Right lobe of liver (tissue), 6 donors: ENCODE results near the gene MRPS17. TPM values are rescaled to one million over a fixed set of nuclear protein-coding genes. Genes with fewer than 3 reads are reported as not detected.

Source experiments
- ATAC-seq, 4 donors: fragments of 200-7000 bp; cut with Tn5 transposase; one replicate each; pipeline ENCODE4 v1.9.1; 2020; ENCODE audit warnings: mild to moderate bottlenecking in 4 of 4, moderate library complexity in 4 of 4
- DNase-seq, 3 donors: peaks; one replicate each; pipeline ENCODE4 v3.0.0-alpha.2; 2020
- H3K27ac ChIP-seq, 3 donors: fragments of 200-600 bp; one replicate each; pipeline ENCODE4 v1.8.0; 2022
- H3K27me3 ChIP-seq, 2 donors: fragments of 200-600 bp; one replicate each; pipeline ENCODE4 v1.8.0; 2022
- H3K36me3 ChIP-seq, 4 donors: fragments of 200-600 bp; sonication (generic) in 1 of 4; one replicate each; pipeline versions ENCODE4 v1.5.1 to v1.8.0; 2017 to 2022; ENCODE audit warnings: control low read depth in 1 of 4
- H3K4me1 ChIP-seq, 4 donors: fragments of 200-600 bp; sonication (generic) in 1 of 4; one replicate each; pipeline versions ENCODE4 v1.5.1 to v1.8.0; 2017 to 2022; ENCODE audit warnings: control low read depth in 1 of 4
- H3K4me3 ChIP-seq, 3 donors: fragments of 200-600 bp; one replicate each; pipeline ENCODE4 v1.8.0; 2022
- H3K9me3 ChIP-seq, 4 donors: fragments of 200-600 bp; sonication (generic) in 1 of 4; one replicate each; pipeline versions ENCODE4 v1.5.1 to v1.8.0; 2017 to 2022; ENCODE audit warnings: control low read depth in 1 of 4
- POLR2A ChIP-seq: fragments of 450-650 bp; IDR thresholded peaks from one replicate; pipeline ENCODE4 v1.6.1; 2017; ENCODE audit warnings: antibody characterized with exemption, mild to moderate bottlenecking
- WGBS: methylation state at CpG from one replicate; pipeline ENCODE4 v1.1.6; 2018; ENCODE audit warnings: low coverage, low lambda C conversion rate; ENCODE audit not compliant: insufficient coverage; ENCODE audit errors: missing lambda C conversion rate; 5-methylcytosine and 5-hydroxymethylcytosine counted together
- intact Hi-C, 2 donors: fragments of 100-400 bp; cut with DNase I; formaldehyde crosslinking; loops; one replicate each; pipeline versions ENCODE4 v1.11.2 to v1.14.1; 2022
- total RNA-seq, 6 experiments: library from RNA; depleted of rRNA in 2 of 6; stranded (reverse); fragments of >200 nt in 2 of 6; fragmentation: NEBNext Ultra II Directional in 3 of 6; extraction: Animal tissue kit (Norgen Biotek cat#: 25700) in 3 of 6; gene quantifications; one replicate each; pipeline versions ENCODE4 v1.1.0 to v1.2.4, GENCODE V29; 2016 to 2023
- TF ChIP-seq, protein P1 (sequence below), 4 donors: fragments of 200-600 bp in 3 of 4; fragments of 450-650 bp in 1 of 4; IDR thresholded peaks; one replicate each; pipeline versions ENCODE4 v1.5.1 to v1.8.0; 2016 to 2022; ENCODE audit warnings: antibody characterized with exemption in 4 of 4, mild to moderate bottlenecking in 2 of 4
- donor health status: DM: no; HTN: yes; CAD: no.
- donor health status: DM: no; HTN: no; CAD: no.
- donor health status: DM: no; HTN: no; CAD: no.
- donor health status: DM: no; HTN: yes; CAD: no.
- donor health status: DM: no; HTN: yes; CAD: no.

MRPS17 gene
- total RNA-seq, 6 experiments from 2014 or later = 8.1 to 21.7 (median 9.8) TPM

DNA sequence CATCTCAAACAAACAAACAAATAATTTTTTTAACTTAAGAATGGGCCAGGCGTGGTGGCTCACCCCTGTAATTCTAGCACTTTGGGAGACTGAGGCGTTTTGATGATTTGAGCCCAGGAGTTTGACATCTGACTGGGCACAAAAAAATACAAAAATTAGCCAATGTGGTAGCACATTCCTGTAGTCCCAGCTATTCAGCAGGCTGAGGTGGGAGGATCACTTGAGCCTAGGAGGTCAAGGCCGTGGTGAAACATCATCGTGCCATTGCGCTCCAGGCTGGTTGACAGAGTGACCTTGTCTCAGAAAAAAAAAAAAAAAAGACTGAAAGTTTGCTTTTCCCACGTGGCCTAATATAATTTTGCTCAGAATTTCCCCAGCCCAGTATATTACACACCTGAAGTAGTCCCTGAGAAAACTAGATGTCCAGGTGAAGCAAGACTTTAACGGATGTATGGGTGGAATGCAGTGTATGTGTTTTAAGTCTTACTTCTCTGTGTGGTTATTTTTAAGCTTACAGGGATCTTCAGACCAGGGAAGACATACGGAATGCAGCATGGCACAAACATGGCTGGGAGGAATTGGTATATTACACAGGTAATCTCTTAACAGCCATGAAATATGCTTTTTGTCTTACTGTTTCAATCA, 45.3 kb downstream of the MRPS17 start:
- WGBS = 58% methylated on average over 6 of the region's 8 CpGs
- Histone ChIP-seq H3K9me3 (no peaks in the 10 kb centered on the region), H3K27ac (peak overlapping the region in 1 of 3 donors; percentile 7), H3K4me1 (peaks cover 0 to 22% (median 0%) of the 10 kb centered on the region in 4 donors), H3K36me3 (peaks cover 0 to 8% (median 3%) of the 10 kb centered on the region in 4 donors), H3K27me3 (no peaks in the 10 kb centered on the region), H3K4me3 (no peak overlapping the region)
- intact Hi-C loops = no loop called here
- TF ChIP-seq POLR2A = no peak
- TF ChIP-seq, protein P1, sequence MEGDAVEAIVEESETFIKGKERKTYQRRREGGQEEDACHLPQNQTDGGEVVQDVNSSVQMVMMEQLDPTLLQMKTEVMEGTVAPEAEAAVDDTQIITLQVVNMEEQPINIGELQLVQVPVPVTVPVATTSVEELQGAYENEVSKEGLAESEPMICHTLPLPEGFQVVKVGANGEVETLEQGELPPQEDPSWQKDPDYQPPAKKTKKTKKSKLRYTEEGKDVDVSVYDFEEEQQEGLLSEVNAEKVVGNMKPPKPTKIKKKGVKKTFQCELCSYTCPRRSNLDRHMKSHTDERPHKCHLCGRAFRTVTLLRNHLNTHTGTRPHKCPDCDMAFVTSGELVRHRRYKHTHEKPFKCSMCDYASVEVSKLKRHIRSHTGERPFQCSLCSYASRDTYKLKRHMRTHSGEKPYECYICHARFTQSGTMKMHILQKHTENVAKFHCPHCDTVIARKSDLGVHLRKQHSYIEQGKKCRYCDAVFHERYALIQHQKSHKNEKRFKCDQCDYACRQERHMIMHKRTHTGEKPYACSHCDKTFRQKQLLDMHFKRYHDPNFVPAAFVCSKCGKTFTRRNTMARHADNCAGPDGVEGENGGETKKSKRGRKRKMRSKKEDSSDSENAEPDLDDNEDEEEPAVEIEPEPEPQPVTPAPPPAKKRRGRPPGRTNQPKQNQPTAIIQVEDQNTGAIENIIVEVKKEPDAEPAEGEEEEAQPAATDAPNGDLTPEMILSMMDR (IDR thresholded peaks at IDR 0.05) = no peak
- ATAC-seq (peak in 3 of 4 donors; percentile 54 to 73 (median 65)), DNase-seq (peak in 1 of 3 donors; percentile 27)

DNA sequence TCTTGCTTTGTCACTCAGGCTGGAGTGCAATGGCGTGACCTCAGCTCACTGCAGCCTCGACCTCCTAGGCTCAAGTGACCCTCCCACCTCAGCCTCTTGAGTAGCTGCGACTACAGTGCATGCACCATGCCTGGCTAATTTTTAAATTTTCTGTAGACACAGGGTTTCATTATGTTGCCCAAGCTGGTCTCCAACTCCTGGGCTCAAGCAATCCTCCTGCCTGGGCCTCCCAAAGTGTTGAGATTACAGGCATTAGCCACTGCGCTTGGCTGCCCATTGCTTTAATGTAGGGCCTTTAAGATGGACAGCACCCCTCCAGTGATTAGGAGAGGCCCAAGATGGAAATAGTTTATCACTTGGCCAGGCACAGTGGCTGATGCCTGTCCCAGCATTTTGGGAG, 52.1 kb downstream of the MRPS17 start:
- Histone ChIP-seq H3K4me1 (peaks cover 0 to 14% (median 0%) of the 10 kb centered on the region in 4 donors), H3K36me3 (no peaks in the 10 kb centered on the region), H3K27me3 (no peaks in the 10 kb centered on the region), H3K4me3 (no peak overlapping the region), H3K27ac (no peak overlapping the region), H3K9me3 (no peaks in the 10 kb centered on the region)
- ATAC-seq (no peak), DNase-seq (no peak)
- TF ChIP-seq, protein P1 (IDR thresholded peaks at IDR 0.05) = no peak
- 73% methylated on average over 3 of the region's 4 CpGs for WGBS
- intact Hi-C loops = loop anchor here in 1 of 2 donors (10.0 kb wide), 1 partner anchor 71 kb away; no protein-coding TSS in a partner anchor

Other genes with a start within 250 kb of the MRPS17 start
- not detected for gene SEPTIN14, start 89.1 kb upstream of the MRPS17 start, total RNA-seq
- gene ZNF713, start 64.4 kb upstream of the MRPS17 start, total RNA-seq = 1 to 10 TPM in 4 of 6 experiments, under 1 TPM in 2; 0.87 to 2.5 (median 1.1) TPM
- gene NIPSNAP2, start 12.7 kb downstream of the MRPS17 start, total RNA-seq = 10 to 100 TPM in 3 of 6 experiments, 1 to 10 TPM in 3; 7.0 to 15.9 (median 10.3) TPM
- gene PSPH, start 99.6 kb downstream of the MRPS17 start, total RNA-seq = 10 to 100 TPM in 3 of 6 experiments, 1 to 10 TPM in 3; 5.3 to 32.2 (median 9.7) TPM
- 10 to 100 TPM; 24.5 to 88.7 (median 45.6) TPM for gene CCT6A, start 99.9 kb downstream of the MRPS17 start, total RNA-seq
- 10 to 100 TPM; 76.9 to 92.4 (median 86.5) TPM for gene SUMF2, start 112.4 kb downstream of the MRPS17 start, total RNA-seq
- gene PHKG1, start 141.1 kb downstream of the MRPS17 start, total RNA-seq = 1 to 10 TPM in 1 of 6 experiments, under 1 TPM in 4, not detected in 1; 0.12 to 1.6 (median 0.20) TPM
- 100 to 1,000 TPM; 148 to 277 (median 174) TPM for gene CHCHD2, start 154.6 kb downstream of the MRPS17 start, total RNA-seq
- not detected for gene NUPR2, start 164.5 kb downstream of the MRPS17 start, total RNA-seq